BE2C (cell line): Measurements from ENCODE around the gene TTF2.

Experiments used
- DNase-seq: peaks from one replicate; pipeline ENCODE4 v3.0.0-alpha.2; 2020
- H3K27me3 ChIP-seq: fragments of 250-450 bp; sonication (Bioruptor Pico); 2 replicates; pipeline ENCODE4 v1.5.1; 2020; ENCODE audit warnings: mild to moderate bottlenecking
- H3K36me3 ChIP-seq: fragments of 250-450 bp; sonication (Bioruptor Pico); 2 replicates; pipeline ENCODE4 v1.5.1; 2020; ENCODE audit warnings: mild to moderate bottlenecking
- H3K4me1 ChIP-seq: fragments of 250-450 bp; sonication (Bioruptor Pico); 2 replicates; pipeline ENCODE4 v1.5.1; 2020
- H3K4me3 ChIP-seq: 2 replicates; pipeline ENCODE4 v1.5.1; 2011; ENCODE audit warnings: low read depth, low read length
- H3K9me3 ChIP-seq: fragments of 250-450 bp; sonication (Bioruptor Pico); 2 replicates; pipeline ENCODE4 v1.5.1; 2020
- TF ChIP-seq, protein P1 (sequence below): IDR thresholded peaks from 2 replicates; pipeline ENCODE4 v1.5.1; 2012; ENCODE audit warnings: mild to moderate bottlenecking, low read depth, low read length

Gene TTF2

DNA sequence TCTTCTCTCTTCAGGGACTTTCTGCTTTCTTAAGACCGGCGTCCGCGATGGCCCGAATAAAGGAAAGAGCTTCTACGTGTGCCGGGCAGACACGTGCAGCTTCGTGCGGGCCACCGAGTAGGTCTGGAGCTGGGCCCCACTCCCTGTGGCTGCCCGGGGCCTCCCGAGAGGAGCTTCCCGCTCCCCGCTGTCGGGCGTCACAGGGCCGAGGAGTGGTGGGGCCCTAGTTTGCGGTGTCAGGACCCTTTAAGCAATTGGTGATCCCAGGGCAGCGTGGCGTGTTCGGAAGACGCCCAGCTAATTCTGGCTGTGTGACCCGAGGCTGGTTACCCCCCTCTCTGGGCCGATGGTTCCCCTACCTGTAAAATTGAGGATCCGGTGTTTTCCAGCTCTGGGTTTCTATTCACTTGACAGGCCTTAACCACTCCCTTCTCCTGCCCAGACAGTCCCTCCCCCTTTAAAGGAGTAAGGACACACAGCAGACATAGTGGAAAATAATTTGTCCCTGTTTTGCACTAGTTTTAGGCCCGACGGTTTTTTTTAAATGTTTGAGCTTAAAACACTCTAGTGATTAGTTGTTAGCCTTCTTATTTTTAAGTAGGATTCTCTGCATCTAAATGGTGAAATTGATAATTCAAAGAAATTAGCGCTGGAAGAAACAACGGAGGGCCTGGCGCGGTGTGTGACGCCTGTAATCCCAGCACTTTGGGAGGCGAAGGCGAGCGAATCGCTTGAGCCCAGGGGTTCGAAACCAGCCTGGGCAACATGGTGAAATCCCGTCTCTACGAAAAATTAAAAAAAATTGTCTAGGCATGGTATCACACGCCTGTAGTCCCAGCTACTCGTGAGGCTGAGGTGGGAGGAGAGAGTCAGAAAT, 553 bp downstream of the TTF2 start:
- TF ChIP-seq, protein P1, sequence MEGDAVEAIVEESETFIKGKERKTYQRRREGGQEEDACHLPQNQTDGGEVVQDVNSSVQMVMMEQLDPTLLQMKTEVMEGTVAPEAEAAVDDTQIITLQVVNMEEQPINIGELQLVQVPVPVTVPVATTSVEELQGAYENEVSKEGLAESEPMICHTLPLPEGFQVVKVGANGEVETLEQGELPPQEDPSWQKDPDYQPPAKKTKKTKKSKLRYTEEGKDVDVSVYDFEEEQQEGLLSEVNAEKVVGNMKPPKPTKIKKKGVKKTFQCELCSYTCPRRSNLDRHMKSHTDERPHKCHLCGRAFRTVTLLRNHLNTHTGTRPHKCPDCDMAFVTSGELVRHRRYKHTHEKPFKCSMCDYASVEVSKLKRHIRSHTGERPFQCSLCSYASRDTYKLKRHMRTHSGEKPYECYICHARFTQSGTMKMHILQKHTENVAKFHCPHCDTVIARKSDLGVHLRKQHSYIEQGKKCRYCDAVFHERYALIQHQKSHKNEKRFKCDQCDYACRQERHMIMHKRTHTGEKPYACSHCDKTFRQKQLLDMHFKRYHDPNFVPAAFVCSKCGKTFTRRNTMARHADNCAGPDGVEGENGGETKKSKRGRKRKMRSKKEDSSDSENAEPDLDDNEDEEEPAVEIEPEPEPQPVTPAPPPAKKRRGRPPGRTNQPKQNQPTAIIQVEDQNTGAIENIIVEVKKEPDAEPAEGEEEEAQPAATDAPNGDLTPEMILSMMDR: no peak
- H3K4me1 ChIP-seq: no peaks in the 10 kb centered on the region

DNA sequence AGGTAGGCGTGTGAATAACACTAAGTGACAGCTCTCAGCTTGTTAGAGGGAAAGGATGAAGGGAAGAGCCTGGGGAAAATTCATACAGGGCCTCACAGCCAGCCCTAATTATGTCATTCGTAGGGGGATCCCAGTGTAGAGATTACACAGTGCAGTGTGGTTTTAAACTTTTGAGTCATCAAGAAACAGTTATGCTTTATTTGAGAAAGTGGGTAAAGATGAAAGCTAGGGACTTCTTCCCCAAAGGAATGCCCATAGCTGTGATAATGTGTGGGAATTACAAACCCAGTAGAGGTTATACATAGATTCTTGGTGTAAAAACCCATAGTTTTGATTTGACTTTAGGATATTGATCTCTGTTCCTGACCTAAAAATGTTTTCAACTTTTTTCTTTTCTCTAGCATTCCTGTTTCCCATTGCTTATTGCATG, 1.9 kb downstream of the TTF2 start:
- Histone ChIP-seq H3K4me1 (no peaks in the 10 kb centered on the region), H3K36me3 (no peaks in the 10 kb centered on the region), H3K9me3 (no peaks in the 10 kb centered on the region), H3K4me3 (no peak overlapping the region), H3K27me3 (no peaks in the 10 kb centered on the region)
- TF ChIP-seq, protein P1: no peak
- DNase-seq: no peak

More for the DNA sequence above, 553 bp downstream of the TTF2 start:
- no peaks in the 10 kb centered on the region for H3K36me3 ChIP-seq
- no peaks in the 10 kb centered on the region for H3K27me3 ChIP-seq
- H3K4me3 ChIP-seq: peak overlapping the region; percentile 89
- no peaks in the 10 kb centered on the region for H3K9me3 ChIP-seq
- peak; percentile 18 for DNase-seq

DNA sequence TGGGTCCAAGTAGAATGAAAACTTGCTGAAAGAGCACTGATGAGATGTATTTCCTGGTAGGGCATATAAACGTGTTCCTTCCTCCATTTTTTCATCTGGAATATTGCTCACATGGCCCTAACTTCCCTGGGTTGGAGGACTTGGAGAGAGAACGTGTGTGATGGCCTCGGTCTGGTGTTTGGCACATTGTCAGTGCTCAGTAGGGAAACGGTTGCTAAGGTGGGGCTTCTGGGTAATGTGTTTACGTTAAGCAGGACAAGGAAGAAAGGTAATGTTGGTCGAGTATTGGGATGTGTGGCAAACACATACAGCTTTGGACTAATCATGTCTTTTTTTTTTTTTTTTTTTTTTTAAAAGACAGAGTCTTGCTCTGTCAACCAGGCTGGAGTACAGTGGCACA, 6.2 kb downstream of the TTF2 start:
- no peak for DNase-seq
- Histone ChIP-seq H3K4me1 (peaks cover 8% of the 10 kb centered on the region), H3K27me3 (no peaks in the 10 kb centered on the region), H3K4me3 (no peak overlapping the region), H3K36me3 (peaks cover 4% of the 10 kb centered on the region), H3K9me3 (no peaks in the 10 kb centered on the region)
- TF ChIP-seq, protein P1: no peak

DNA sequence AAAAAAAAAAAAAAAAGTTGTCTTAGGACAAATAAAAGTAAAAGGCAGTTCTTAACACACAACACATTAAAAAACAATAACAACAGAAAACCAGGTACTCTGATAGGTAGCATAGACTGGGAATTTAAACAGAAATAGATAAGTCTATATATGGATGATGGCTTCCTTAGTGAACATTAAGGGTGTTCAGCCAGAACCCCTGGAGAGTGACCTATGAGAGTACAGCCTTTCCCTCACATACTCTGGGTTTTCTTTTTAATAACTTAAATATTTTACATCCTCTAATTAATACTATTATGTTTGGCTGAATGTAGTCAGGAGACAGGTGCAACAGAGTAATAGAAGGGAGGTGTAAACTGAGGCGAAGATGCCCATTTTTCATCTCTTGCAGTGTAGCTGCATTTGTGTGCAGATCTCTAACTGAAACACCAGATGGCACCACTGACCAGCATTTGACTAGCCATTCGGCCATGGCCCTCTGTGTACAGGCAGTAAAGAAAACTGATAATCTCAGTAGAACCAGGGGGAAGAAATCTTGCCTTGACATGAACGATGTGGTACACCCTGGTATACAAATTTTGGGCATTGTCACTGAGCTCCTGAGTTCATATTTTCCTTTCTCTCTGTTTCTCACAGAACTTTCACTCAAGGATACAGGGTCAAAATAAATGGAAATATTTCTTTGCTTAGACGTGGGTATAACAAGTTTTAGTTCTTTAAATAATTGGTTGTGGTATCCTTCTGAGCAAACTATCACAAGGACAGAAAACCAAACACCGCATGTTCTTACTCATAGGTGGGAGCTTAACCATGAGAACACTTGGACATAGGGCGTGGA, 7.6 kb downstream of the TTF2 start:
- TF ChIP-seq, protein P1: peak; percentile 90
- H3K36me3 ChIP-seq: peaks cover 4% of the 10 kb centered on the region
- peak; percentile 67 for DNase-seq

DNA sequence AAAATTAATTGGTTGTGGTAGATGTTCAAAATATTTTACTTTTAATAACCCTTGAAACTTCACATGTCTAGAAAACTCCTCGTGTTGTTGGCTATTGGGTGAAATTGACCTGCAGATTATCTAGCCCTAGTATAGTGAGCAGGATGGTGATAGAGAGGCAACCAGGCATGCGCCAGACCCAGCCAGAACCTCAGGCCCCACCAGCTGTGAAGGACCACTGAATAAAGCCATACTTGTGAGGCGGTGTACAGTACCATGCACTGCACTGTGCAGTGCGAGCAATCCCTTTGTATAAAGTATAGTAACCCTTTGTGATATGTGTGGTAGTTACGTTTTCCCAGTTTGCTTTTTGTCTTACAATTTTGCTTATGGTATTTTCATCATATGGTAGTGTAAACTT, 8.5 kb downstream of the TTF2 start:
- DNase-seq: no peak
- Histone ChIP-seq H3K27me3 (no peaks in the 10 kb centered on the region), H3K4me1 (peaks cover 8% of the 10 kb centered on the region), H3K4me3 (no peak overlapping the region), H3K36me3 (peaks cover 4% of the 10 kb centered on the region), H3K9me3 (no peaks in the 10 kb centered on the region)
- TF ChIP-seq, protein P1: no peak

More for the DNA sequence above, 7.6 kb downstream of the TTF2 start:
- H3K9me3 ChIP-seq: no peaks in the 10 kb centered on the region
- peaks cover 8% of the 10 kb centered on the region for H3K4me1 ChIP-seq
- no peaks in the 10 kb centered on the region for H3K27me3 ChIP-seq
- no peak overlapping the region for H3K4me3 ChIP-seq
